Bronchial epithelial cell (primary cell): ENCODE measurements around the gene TMEM209. TPM values are rescaled to one million over a fixed set of nuclear protein-coding genes. Genes with fewer than 3 reads are reported as not detected.
"Not testable (repeated sequence)": the region's sequence is repeated elsewhere in the genome, so short reads cannot be mapped to it uniquely, and the experiment has no call there.

Source experiments
- DNase-seq: peaks from one replicate; pipeline ENCODE4 v3.0.0-alpha.2; 2010; ENCODE audit warnings: low read depth
- FAIRE-seq: peaks from 2 replicates; lab custom pipeline; 2011; peaks lifted over from hg19 to GRCh38; lab: Jason Lieb, UNC
- H3K27me3 ChIP-seq: 2 replicates; pipeline ENCODE4 v1.5.1; 2011; ENCODE audit warnings: low read length; ENCODE audit not compliant: control insufficient read depth, insufficient read depth
- H3K36me3 ChIP-seq: 2 replicates; pipeline ENCODE4 v1.5.1; 2011; ENCODE audit warnings: low read length; ENCODE audit not compliant: control insufficient read depth, insufficient read depth
- H3K4me3 ChIP-seq: 2 replicates; pipeline ENCODE4 v1.5.1; 2011; ENCODE audit warnings: mild to moderate bottlenecking, low read depth, low read length, control low read depth
- CTCF ChIP-seq: IDR thresholded peaks from 2 replicates; pipeline ENCODE4 v1.5.1; 2011; ENCODE audit warnings: mild to moderate bottlenecking, moderate library complexity, low read length, control low read depth, inconsistent platforms; ENCODE audit not compliant: insufficient read depth, severe bottlenecking
- total RNA-seq: library from RNA; depleted of rRNA; stranded (reverse); fragments of >200 nt; gene quantifications from 2 replicates; pipeline ENCODE4 v1.2.1, GENCODE V29; 2014

Gene TMEM209
- total RNA-seq, 1 donor from 2014 or later, result 7.4 TPM

GRCh38 chr7:130131964-130132875, 73.0 kb downstream of the TMEM209 start:
- TF ChIP-seq CTCF, result no peak
- Histone ChIP-seq H3K27me3 (no peaks in the 10 kb centered on the region), H3K4me3 (no peak overlapping the region), H3K36me3 (peaks cover 13% of the 10 kb centered on the region)
- DNase-seq, result no peak
- FAIRE-seq, result no peak

DNA sequence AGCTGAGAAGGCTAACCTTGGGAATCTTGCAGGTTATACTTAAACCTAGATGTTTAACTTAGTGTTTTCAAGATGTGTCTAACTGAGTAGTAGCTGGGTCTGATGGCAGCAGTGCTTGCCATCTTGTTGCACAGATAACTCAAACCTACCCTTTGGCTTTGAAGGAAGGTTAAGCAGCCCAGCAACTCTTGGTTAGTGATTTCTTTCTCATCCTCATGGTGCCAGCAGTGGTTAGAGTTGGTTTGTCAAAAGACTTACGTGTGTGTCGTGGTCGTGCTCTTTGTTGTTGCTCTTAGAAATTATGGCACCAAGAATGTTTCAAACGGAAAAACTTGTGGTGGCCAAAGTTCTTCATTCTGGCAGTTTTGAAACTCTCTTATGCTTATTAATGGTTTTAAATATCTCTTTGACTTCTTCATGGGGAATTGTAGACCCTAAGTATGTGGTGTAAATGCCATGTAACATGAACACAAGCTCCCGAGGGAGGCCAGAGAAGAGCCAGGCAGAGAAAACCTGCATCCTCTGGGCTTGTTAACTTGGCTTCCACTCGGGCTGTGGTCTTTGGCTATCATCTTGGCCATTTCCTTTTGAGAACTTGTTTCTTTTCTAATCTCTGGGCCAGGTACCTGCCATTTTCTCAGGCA, 73.9 kb downstream of the TMEM209 start:
- Histone ChIP-seq H3K4me3 (no peak overlapping the region), H3K36me3 (peaks cover 12% of the 10 kb centered on the region), H3K27me3 (no peaks in the 10 kb centered on the region)
- no peak for TF ChIP-seq CTCF
- FAIRE-seq (no peak), DNase-seq (no peak)

DNA sequence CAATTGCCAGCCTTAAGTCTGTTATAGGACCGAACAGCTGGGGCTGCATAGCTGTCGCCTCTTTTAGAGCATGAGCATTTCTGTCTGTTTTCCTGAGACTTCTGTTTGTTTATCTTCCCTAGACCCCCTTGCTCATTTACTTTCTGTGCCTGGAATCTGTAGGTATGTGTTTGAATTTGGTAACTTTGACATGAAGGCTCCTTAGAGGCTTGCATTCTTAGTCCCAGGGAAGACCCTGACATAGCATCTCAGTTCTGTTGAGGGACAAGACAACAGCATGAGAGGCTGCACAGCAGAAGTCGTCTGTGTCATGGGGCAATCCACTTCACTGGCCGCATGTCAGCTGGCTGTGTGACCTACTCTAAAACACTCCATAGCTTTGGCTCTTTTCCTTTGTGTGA, 76.2 kb downstream of the TMEM209 start:
- H3K27me3 ChIP-seq, result no peaks in the 10 kb centered on the region
- peaks cover 10% of the 10 kb centered on the region for H3K36me3 ChIP-seq
- DNase-seq, result no peak
- TF ChIP-seq CTCF, result no peak
- FAIRE-seq, result no peak
- no peak overlapping the region for H3K4me3 ChIP-seq

DNA sequence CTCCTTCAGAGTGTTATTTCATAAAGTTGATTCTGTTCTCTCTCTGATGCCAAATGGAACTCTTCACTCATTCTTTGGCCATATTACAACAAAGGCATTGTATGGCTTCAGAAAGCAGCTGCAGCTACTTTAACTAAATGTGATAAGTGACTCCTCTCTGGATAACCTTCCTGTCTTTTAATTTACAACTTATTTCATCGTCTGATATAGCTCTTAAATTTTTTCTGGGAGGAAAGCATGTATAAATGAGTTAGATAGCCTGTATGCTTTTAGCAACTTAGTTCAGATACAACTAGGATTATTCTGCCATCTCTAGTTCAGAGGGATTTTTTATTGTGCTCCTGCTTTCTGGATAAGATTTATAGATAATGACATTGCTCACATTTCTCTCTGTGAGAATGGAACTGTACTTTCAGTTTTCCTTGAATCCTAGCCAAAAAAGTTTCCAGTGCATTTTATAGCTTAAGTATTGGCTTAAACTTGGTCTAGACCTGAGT, 77.3 kb downstream of the TMEM209 start:
- no peak for DNase-seq
- H3K4me3 ChIP-seq, result no peak overlapping the region
- no peaks in the 10 kb centered on the region for H3K27me3 ChIP-seq
- H3K36me3 ChIP-seq, result peaks cover 11% of the 10 kb centered on the region
- no peak for TF ChIP-seq CTCF
- FAIRE-seq, result no peak

DNA sequence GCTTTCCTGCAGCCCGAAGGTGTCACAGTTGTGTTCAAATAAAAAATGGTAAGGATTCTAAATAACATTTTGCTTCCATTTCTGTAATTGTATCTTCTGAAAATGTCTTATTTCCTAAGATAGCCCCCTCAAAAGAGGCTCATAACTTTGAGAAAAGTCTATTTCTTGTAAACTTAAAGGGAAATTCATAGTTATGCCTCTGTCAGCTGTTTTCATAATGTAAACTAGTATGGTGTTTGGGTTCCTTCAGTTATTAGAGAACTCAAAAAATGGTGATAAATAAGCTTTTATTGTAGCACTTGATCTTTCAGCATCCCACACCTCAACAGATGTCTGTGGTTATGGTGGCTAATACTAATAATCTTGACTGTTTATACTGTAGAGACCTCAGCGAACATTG, 77.8 kb downstream of the TMEM209 start:
- Histone ChIP-seq H3K36me3 (peaks cover 14% of the 10 kb centered on the region), H3K4me3 (no peak overlapping the region), H3K27me3 (no peaks in the 10 kb centered on the region)
- DNase-seq (no peak), FAIRE-seq (no peak)
- TF ChIP-seq CTCF, result no peak

- not testable (repeated sequence) for DNase-seq, H3K4me3 ChIP-seq, H3K27me3 ChIP-seq, FAIRE-seq
- H3K36me3 ChIP-seq, result peaks cover 14% of the 10 kb centered on the region
These were observed 78.4 kb downstream of the TMEM209 start for GRCh38 chr7:130126840-130127239.
